HG02588 (cell line): Measurements from ENCODE around the gene GRIK4.
A peak's percentile ranks its signal among the peaks of the same experiment; 100 is the strongest.
"Not testable (repeated sequence)": the region's sequence is repeated elsewhere in the genome, so short reads cannot be mapped to it uniquely, and the experiment has no call there.

Source experiments
- ATAC-seq: cut with Tn5 transposase; IDR thresholded peaks from one replicate; pipeline ENCODE4 v1.9.1; 2021; ENCODE audit warnings: mild to moderate bottlenecking, moderate library complexity; ENCODE audit not compliant: unreplicated experiment

The GRIK4 gene

GRCh38 chr11:120568572-120569307, 57.2 kb downstream of the GRIK4 start:
- ATAC-seq = no peak

- no peak for ATAC-seq
Measured at GRCh38 chr11:120569861-120570260, 58.3 kb downstream of the GRIK4 start.

GRCh38 chr11:120571476-120571875, 59.9 kb downstream of the GRIK4 start:
- no peak for ATAC-seq

- ATAC-seq = no peak
Measured at GRCh38 chr11:120573756-120574354, 62.3 kb downstream of the GRIK4 start.

GRCh38 chr11:120574876-120575275, 63.3 kb downstream of the GRIK4 start:
- ATAC-seq = no peak

- no peak for ATAC-seq
Measured at GRCh38 chr11:120575461-120575860, 63.9 kb downstream of the GRIK4 start.

GRCh38 chr11:120576606-120577005, 65.1 kb downstream of the GRIK4 start:
- ATAC-seq = no peak

- no peak for ATAC-seq
Measured at GRCh38 chr11:120577041-120577440, 65.5 kb downstream of the GRIK4 start.

GRCh38 chr11:120577624-120578363, 66.2 kb downstream of the GRIK4 start:
- ATAC-seq = no peak

- no peak for ATAC-seq
Measured at GRCh38 chr11:120578596-120579154, 67.1 kb downstream of the GRIK4 start.

GRCh38 chr11:120579611-120580031, 68.1 kb downstream of the GRIK4 start:
- ATAC-seq = peak; percentile 59

- ATAC-seq = no peak
Measured at GRCh38 chr11:120581313-120581712, 69.8 kb downstream of the GRIK4 start.

GRCh38 chr11:120582535-120582934, 71.0 kb downstream of the GRIK4 start:
- ATAC-seq = not testable (repeated sequence)

- no peak for ATAC-seq
Measured at GRCh38 chr11:120586072-120586471, 74.5 kb downstream of the GRIK4 start.

- ATAC-seq = no peak
Measured at GRCh38 chr11:120586728-120587127, 75.2 kb downstream of the GRIK4 start.

- ATAC-seq = no peak
Measured at GRCh38 chr11:120587299-120587698, 75.8 kb downstream of the GRIK4 start.

- no peak for ATAC-seq
Measured at GRCh38 chr11:120589376-120589775, 77.8 kb downstream of the GRIK4 start.

GRCh38 chr11:120590472-120590871, 78.9 kb downstream of the GRIK4 start:
- no peak for ATAC-seq

GRCh38 chr11:120594746-120595145, 83.2 kb downstream of the GRIK4 start:
- ATAC-seq = no peak

GRCh38 chr11:120595557-120595956, 84.0 kb downstream of the GRIK4 start:
- no peak for ATAC-seq
